Small intestine (tissue), 7 donors: ENCODE data around the gene CC2D2B. TPM values are rescaled to one million over a fixed set of nuclear protein-coding genes. Genes with fewer than 3 reads are reported as not detected.

Experiments
- DNase-seq, 2 donors: peaks; one replicate each; pipeline versions ENCODE4 v3.0.0 to v3.0.0-alpha.2; 2013
- FAIRE-seq: peaks from 2 replicates; lab custom pipeline; 2012; peaks lifted over from hg19 to GRCh38; lab: Jason Lieb, UNC
- H3K27ac ChIP-seq, 3 donors: one replicate each; pipeline ENCODE4 v1.5.1; 2013; ENCODE audit warnings: low read length in 2 of 3, mild to moderate bottlenecking in 2 of 3, control low read depth in 1 of 3, inconsistent platforms in 1 of 3, low read depth in 1 of 3, moderate library complexity in 1 of 3
- H3K27me3 ChIP-seq, 3 donors: one replicate each; pipeline ENCODE4 v1.6.1; 2013; ENCODE audit warnings: low read length in 3 of 3, inconsistent platforms in 1 of 3; ENCODE audit not compliant: control insufficient read depth in 3 of 3, insufficient read depth in 3 of 3
- H3K36me3 ChIP-seq, 3 donors: one replicate each; pipeline ENCODE4 v1.6.1; 2013; ENCODE audit warnings: low read length in 3 of 3, inconsistent platforms in 1 of 3, low read depth in 1 of 3, mild to moderate bottlenecking in 1 of 3, moderate library complexity in 1 of 3; ENCODE audit not compliant: control insufficient read depth in 3 of 3, insufficient read depth in 2 of 3
- H3K4me1 ChIP-seq, 3 donors: one replicate each; pipeline ENCODE4 v1.6.1; 2013; ENCODE audit warnings: low read length in 2 of 3, inconsistent platforms in 1 of 3, low read depth in 1 of 3, mild to moderate bottlenecking in 1 of 3, moderate library complexity in 1 of 3; ENCODE audit not compliant: control insufficient read depth in 3 of 3, insufficient read depth in 2 of 3
- H3K4me3 ChIP-seq, 3 donors: one replicate each; pipeline ENCODE4 v1.5.1; 2013; ENCODE audit warnings: low read length in 3 of 3, control low read depth in 1 of 3, inconsistent platforms in 1 of 3, low read depth in 1 of 3, mild to moderate bottlenecking in 1 of 3, moderate library complexity in 1 of 3
- H3K9me3 ChIP-seq, 2 donors: one replicate each; pipeline ENCODE4 v1.6.1; 2013; ENCODE audit warnings: low read depth in 1 of 2, low read length in 1 of 2; ENCODE audit not compliant: control insufficient read depth in 2 of 2, insufficient read depth in 1 of 2
- WGBS, 3 donors: extraction: QIAGEN DNeasy Blood & Tissue Kit; methylation state at CpG; one replicate each; pipeline ENCODE4 v1.1.7; 2013; 5-methylcytosine and 5-hydroxymethylcytosine counted together
- polyA plus RNA-seq, 4 donors: library from polyadenylated mRNA; stranded (reverse) in 3 of 4; unstranded in 1 of 4; fragments of 200-250 nt in 3 of 4; fragments of 120-200 nt in 1 of 4; gene quantifications; one replicate each; pipeline versions ENCODE4 v1.2.1 to v1.2.3, GENCODE V29; 2013
- donor health status: healthy with polysubstance abuse.
- donor health status: control.
- donor health status: control.
- donor health status: Bipolar disorder and iron deficiency.
- donor health status: healthy.

CC2D2B gene
- polyA plus RNA-seq, 4 donors = 0.42 to 0.59 TPM; not detected in 2

- no peak overlapping the region for H3K4me3 ChIP-seq
- no peaks in the 10 kb centered on the region for H3K4me1 ChIP-seq
- 81 to 93% (median 87%) methylated on average over 3 of the region's 3 CpGs for WGBS, 3 donors
- H3K27ac ChIP-seq = no peak overlapping the region
- H3K27me3 ChIP-seq = no peaks in the 10 kb centered on the region
- H3K36me3 ChIP-seq = no peaks in the 10 kb centered on the region
- FAIRE-seq (no peak), DNase-seq (no peak)
- H3K9me3 ChIP-seq = no peaks in the 10 kb centered on the region
Measured at GRCh38 chr10:95925033-95925432, 17.3 kb downstream of the CC2D2B start.

- Histone ChIP-seq H3K27me3 (no peaks in the 10 kb centered on the region), H3K4me1 (no peaks in the 10 kb centered on the region), H3K4me3 (no peak overlapping the region), H3K9me3 (peaks cover 0 to 11% of the 10 kb centered on the region in 2 donors), H3K36me3 (no peaks in the 10 kb centered on the region), H3K27ac (no peak overlapping the region)
- no peak for DNase-seq
- FAIRE-seq = no peak
- 85 to 94% (median 92%) methylated on average over 2 of the region's 2 CpGs for WGBS, 3 donors
Measured at GRCh38 chr10:95935429-95935828, 27.7 kb downstream of the CC2D2B start.

- Histone ChIP-seq H3K4me3 (no peak overlapping the region), H3K9me3 (peaks cover 0 to 3% of the 10 kb centered on the region in 2 donors), H3K27ac (no peak overlapping the region), H3K4me1 (no peaks in the 10 kb centered on the region), H3K36me3 (no peaks in the 10 kb centered on the region), H3K27me3 (no peaks in the 10 kb centered on the region)
- DNase-seq (no peak), FAIRE-seq (no peak)
- 72 to 85% (median 81%) methylated on average over 4 of the region's 4 CpGs for WGBS, 3 donors
Measured at GRCh38 chr10:95941115-95941514, 33.3 kb downstream of the CC2D2B start.

GRCh38 chr10:95963202-95963990 lies 55.6 kb downstream of the CC2D2B start:
- WGBS, 3 donors = 61 to 71% (median 70%) methylated on average over 7 of the region's 7 CpGs
- Histone ChIP-seq H3K9me3 (peaks cover 0 to 2% of the 10 kb centered on the region in 2 donors), H3K27ac (no peak overlapping the region), H3K4me3 (no peak overlapping the region), H3K4me1 (no peaks in the 10 kb centered on the region), H3K27me3 (no peaks in the 10 kb centered on the region), H3K36me3 (no peaks in the 10 kb centered on the region)
- FAIRE-seq (no peak), DNase-seq (no peak)

- 68 to 92% (median 86%) methylated on average over 1 of the region's 1 CpG for WGBS, 3 donors
- no peak overlapping the region for H3K4me3 ChIP-seq
- no peaks in the 10 kb centered on the region for H3K27me3 ChIP-seq
- H3K27ac ChIP-seq = no peak overlapping the region
- no peaks in the 10 kb centered on the region for H3K36me3 ChIP-seq
- no peaks in the 10 kb centered on the region for H3K4me1 ChIP-seq
- peaks cover 0 to 2% of the 10 kb centered on the region in 2 donors for H3K9me3 ChIP-seq
- FAIRE-seq (no peak), DNase-seq (no peak)
Measured at GRCh38 chr10:95963991-95964389, 56.2 kb downstream of the CC2D2B start.

GRCh38 chr10:95964756-95965155 lies 57.0 kb downstream of the CC2D2B start:
- H3K36me3 ChIP-seq = no peaks in the 10 kb centered on the region
- peaks cover 0 to 2% of the 10 kb centered on the region in 2 donors for H3K9me3 ChIP-seq
- WGBS, 3 donors = 89 to 100% (median 95%) methylated on average over 1 of the region's 1 CpG
- H3K4me1 ChIP-seq = no peaks in the 10 kb centered on the region
- DNase-seq (no peak), FAIRE-seq (no peak)
- H3K27ac ChIP-seq = no peak overlapping the region
- no peak overlapping the region for H3K4me3 ChIP-seq
- no peaks in the 10 kb centered on the region for H3K27me3 ChIP-seq

- Histone ChIP-seq H3K36me3 (no peaks in the 10 kb centered on the region), H3K4me3 (no peak overlapping the region), H3K4me1 (no peaks in the 10 kb centered on the region), H3K27ac (no peak overlapping the region), H3K27me3 (no peaks in the 10 kb centered on the region), H3K9me3 (no peaks in the 10 kb centered on the region)
- FAIRE-seq (no peak), DNase-seq (no peak)
- 76 to 91% (median 78%) methylated on average over 8 to 9 of the region's 9 CpGs for WGBS, 3 donors
Measured at GRCh38 chr10:95976362-95977229, 68.8 kb downstream of the CC2D2B start.

GRCh38 chr10:95982200-95982599 lies 74.4 kb downstream of the CC2D2B start:
- no peak for DNase-seq
- H3K27ac ChIP-seq = no peak overlapping the region
- no peak overlapping the region for H3K4me3 ChIP-seq
- no peaks in the 10 kb centered on the region for H3K4me1 ChIP-seq
- H3K9me3 ChIP-seq = no peaks in the 10 kb centered on the region
- WGBS, 3 donors = 76 to 93% (median 91%) methylated on average over 2 of the region's 2 CpGs
- H3K36me3 ChIP-seq = no peaks in the 10 kb centered on the region
- H3K27me3 ChIP-seq = no peaks in the 10 kb centered on the region
- FAIRE-seq = no peak
